Activated B cell treated with CpG ODN at 0.5 μM for 24 hours (primary cell): ENCODE results near the gene PKHD1. TPM values are rescaled to one million over a fixed set of nuclear protein-coding genes. Genes with fewer than 3 reads are reported as not detected.

Experiments
- ATAC-seq: fragments of 200-7000 bp; cut with Tn5 transposase; one replicate; pipeline ENCODE4 v1.10.0; 2021; ENCODE audit warnings: low read depth, mild to moderate bottlenecking, moderate library complexity
- CTCF ChIA-PET: fragments of 350-600 bp; sonication (Branson Sonifier 250); formaldehyde crosslinking; loops from one replicate; lab custom pipeline; 2021; ENCODE audit warnings: antibody characterized with exemption; lab: Charles Lee
- POLR2A ChIA-PET: fragments of 350-600 bp; sonication (Branson Sonifier 250); formaldehyde crosslinking; loops from one replicate; lab custom pipeline; 2021; ENCODE audit warnings: antibody characterized with exemption; lab: Charles Lee
- DNase-seq: peaks from one replicate; pipeline ENCODE4 v3.0.0; 2022
- H3K27ac Mint-ChIP-seq: one replicate; pipeline ENCODE4 v1.8.0; 2020; ENCODE audit warnings: mixed read lengths
- H3K27me3 Mint-ChIP-seq: one replicate; pipeline ENCODE4 v1.8.0; 2021; ENCODE audit warnings: mixed read lengths
- H3K36me3 Mint-ChIP-seq: one replicate; pipeline ENCODE4 v1.8.0; 2021; ENCODE audit warnings: low read depth, mixed read lengths
- H3K4me1 Mint-ChIP-seq: one replicate; pipeline ENCODE4 v1.8.0; 2021; ENCODE audit warnings: mixed read lengths
- H3K4me3 Mint-ChIP-seq: one replicate; pipeline ENCODE4 v1.8.0; 2020; ENCODE audit warnings: mild to moderate bottlenecking, mixed read lengths
- H3K9me3 Mint-ChIP-seq: one replicate; pipeline ENCODE4 v1.8.0; 2020; ENCODE audit warnings: mixed read lengths
- CTCF ChIP-seq: fragments of 200-600 bp; IDR thresholded peaks from one replicate; pipeline ENCODE4 v1.8.0; 2022; ENCODE audit warnings: antibody characterized with exemption, mild to moderate bottlenecking
- intact Hi-C: fragments of 100-400 bp; cut with micrococcal nuclease; formaldehyde crosslinking; loops from one replicate; pipeline ENCODE4 v1.15.1; 2024
- total RNA-seq: library from RNA; stranded (reverse); gene quantifications from 2 replicates; pipeline ENCODE4 v1.2.3, GENCODE V29; 2022

PKHD1 gene
- total RNA-seq, 1 donor from 2014 or later = not detected

GRCh38 chr6:52061481-52061880 lies 25.9 kb downstream of the PKHD1 start:
- Mint-ChIP-seq H3K36me3 (no peaks in the 10 kb centered on the region), H3K9me3 (no peaks in the 10 kb centered on the region), H3K4me1 (peaks cover 7% of the 10 kb centered on the region), H3K27me3 (peaks cover under 1% of the 10 kb centered on the region), H3K4me3 (no peak overlapping the region), H3K27ac (no peak overlapping the region)
- ChIA-PET CTCF (interaction anchor here (1.1 kb wide), 1 partner anchor 12 kb away, joined by 4 read pairs; no protein-coding TSS in a partner anchor), POLR2A (no interaction called here)
- TF ChIP-seq CTCF = no peak
- DNase-seq = no peak
- intact Hi-C loops = loop anchor here (10.0 kb wide), 1 partner anchor 333 kb away; no protein-coding TSS in a partner anchor
- ATAC-seq = no peak

- no peaks in the 10 kb centered on the region for H3K36me3 Mint-ChIP-seq
- POLR2A ChIA-PET = no interaction called here
- no peak for TF ChIP-seq CTCF
- ATAC-seq (no peak), DNase-seq (no peak)
- H3K27ac Mint-ChIP-seq = no peak overlapping the region
- CTCF ChIA-PET = no interaction called here
- no peaks in the 10 kb centered on the region for H3K9me3 Mint-ChIP-seq
- H3K4me1 Mint-ChIP-seq = peaks cover 7% of the 10 kb centered on the region
- no peak overlapping the region for H3K4me3 Mint-ChIP-seq
- intact Hi-C loops = loop anchor here (10.0 kb wide), 1 partner anchor 335 kb away; no protein-coding TSS in a partner anchor
- peaks cover 3% of the 10 kb centered on the region for H3K27me3 Mint-ChIP-seq
These were observed 27.6 kb downstream of the PKHD1 start for GRCh38 chr6:52059821-52060220.

GRCh38 chr6:52055451-52055850 lies 32.0 kb downstream of the PKHD1 start:
- H3K27me3 Mint-ChIP-seq = peaks cover 7% of the 10 kb centered on the region
- H3K9me3 Mint-ChIP-seq = no peaks in the 10 kb centered on the region
- H3K4me1 Mint-ChIP-seq = no peaks in the 10 kb centered on the region
- DNase-seq (no peak), ATAC-seq (no peak)
- H3K4me3 Mint-ChIP-seq = no peak overlapping the region
- no peak overlapping the region for H3K27ac Mint-ChIP-seq
- POLR2A ChIA-PET = no interaction called here
- CTCF ChIA-PET = no interaction called here
- no peaks in the 10 kb centered on the region for H3K36me3 Mint-ChIP-seq
- intact Hi-C loops = no loop called here
- no peak for TF ChIP-seq CTCF

GRCh38 chr6:52053038-52053695 lies 34.2 kb downstream of the PKHD1 start:
- Mint-ChIP-seq H3K27ac (no peak overlapping the region), H3K4me3 (no peak overlapping the region), H3K36me3 (no peaks in the 10 kb centered on the region), H3K27me3 (peaks cover 14% of the 10 kb centered on the region), H3K4me1 (no peaks in the 10 kb centered on the region), H3K9me3 (no peaks in the 10 kb centered on the region)
- CTCF ChIA-PET = interaction anchor here (2.4 kb wide), 1 partner anchor 11 kb away, joined by 10 read pairs; no protein-coding TSS in a partner anchor
- POLR2A ChIA-PET = no interaction called here
- ATAC-seq = no peak
- DNase-seq = no peak
- intact Hi-C loops = no loop called here
- TF ChIP-seq CTCF = no peak

- intact Hi-C loops = no loop called here
- POLR2A ChIA-PET = no interaction called here
- CTCF ChIA-PET = interaction anchor here (0.9 to 2.1 kb wide), 10 partner anchors 8 to 474 kb away, joined by 3 to 7 read pairs (median 5); no protein-coding TSS in a partner anchor
- H3K27me3 Mint-ChIP-seq = peaks cover 11% of the 10 kb centered on the region
- no peaks in the 10 kb centered on the region for H3K4me1 Mint-ChIP-seq
- H3K36me3 Mint-ChIP-seq = no peaks in the 10 kb centered on the region
- H3K9me3 Mint-ChIP-seq = no peaks in the 10 kb centered on the region
- TF ChIP-seq CTCF = no peak
- no peak overlapping the region for H3K27ac Mint-ChIP-seq
- DNase-seq = no peak
- no peak for ATAC-seq
- H3K4me3 Mint-ChIP-seq = no peak overlapping the region
These were observed 37.4 kb downstream of the PKHD1 start for GRCh38 chr6:52050051-52050405.
